T-helper 17 cell (primary cell): ENCODE results near the gene MS4A10. TPM values are rescaled to one million over a fixed set of nuclear protein-coding genes. Genes with fewer than 3 reads are reported as not detected.
"Not testable (repeated sequence)": the region's sequence is repeated elsewhere in the genome, so short reads cannot be mapped to it uniquely, and the experiment has no call there.

Source experiments
- ATAC-seq: fragments of 150-1000 bp; cut with Tn5 transposase; 2 replicates; pipeline ENCODE4 v1.10.0; 2021; ENCODE audit warnings: mild to moderate bottlenecking, moderate library complexity
- DNase-seq, 3 donors: peaks; one replicate each; pipeline versions ENCODE4 v3.0.0 to v3.0.0-alpha.2; 2020 to 2021
- H3K9me3 ChIP-seq: one replicate; pipeline ENCODE4 v1.7.0; 2013; ENCODE audit warnings: low read length, mild to moderate bottlenecking; ENCODE audit not compliant: control insufficient read depth, poor library complexity, severe bottlenecking
- H3K27ac Mint-ChIP-seq: one replicate; pipeline ENCODE4 v1.8.0; 2022; ENCODE audit warnings: mild to moderate bottlenecking, moderate library complexity, mixed read lengths
- H3K27me3 Mint-ChIP-seq: one replicate; pipeline ENCODE4 v1.8.0; 2022; ENCODE audit warnings: mixed read lengths
- H3K36me3 Mint-ChIP-seq: one replicate; pipeline ENCODE4 v1.8.0; 2022; ENCODE audit warnings: low read depth, mixed read lengths
- H3K4me1 Mint-ChIP-seq: one replicate; pipeline ENCODE4 v1.8.0; 2022; ENCODE audit warnings: mild to moderate bottlenecking, mixed read lengths
- H3K4me3 Mint-ChIP-seq: one replicate; pipeline ENCODE4 v1.8.0; 2022; ENCODE audit warnings: mild to moderate bottlenecking, moderate library complexity, mixed read lengths
- total RNA-seq, 4 donors: library from RNA in 2 of 4; stranded (reverse) in 2 of 4; gene quantifications; one replicate each; pipeline ENCODE4 v1.2.3 and lab custom pipeline; 2022 to 2026

Gene MS4A10
- total RNA-seq, 2 donors from 2014 or later, result not detected

- H3K4me1 Mint-ChIP-seq, result peaks cover 2% of the 10 kb centered on the region
- H3K9me3 ChIP-seq, result no peaks in the 10 kb centered on the region
- no peak overlapping the region for H3K4me3 Mint-ChIP-seq
Measured at GRCh38 chr11:60801194-60801593, 16.1 kb downstream of the MS4A10 start.

GRCh38 chr11:60803273-60803936 lies 18.3 kb downstream of the MS4A10 start:
- Mint-ChIP-seq H3K27ac (no peak overlapping the region), H3K4me1 (peaks cover 2% of the 10 kb centered on the region), H3K27me3 (peaks cover 59% of the 10 kb centered on the region), H3K4me3 (no peak overlapping the region), H3K36me3 (no peaks in the 10 kb centered on the region)
- DNase-seq, result no peak
- H3K9me3 ChIP-seq, result no peaks in the 10 kb centered on the region
- no peak for ATAC-seq

More at GRCh38 chr11:60801194-60801593, 16.1 kb downstream of the MS4A10 start:
- Mint-ChIP-seq H3K36me3 (no peaks in the 10 kb centered on the region), H3K27ac (no peak overlapping the region), H3K27me3 (peaks cover 51% of the 10 kb centered on the region)
- ATAC-seq, result no peak
- no peak for DNase-seq

GRCh38 chr11:60809249-60809648 lies 24.1 kb downstream of the MS4A10 start:
- peaks cover 2% of the 10 kb centered on the region for H3K36me3 Mint-ChIP-seq
- no peak for ATAC-seq
- no peak for DNase-seq
- H3K9me3 ChIP-seq, result no peaks in the 10 kb centered on the region
- peaks cover 58% of the 10 kb centered on the region for H3K27me3 Mint-ChIP-seq
- H3K4me1 Mint-ChIP-seq, result peaks cover 4% of the 10 kb centered on the region
- H3K27ac Mint-ChIP-seq, result no peak overlapping the region
- H3K4me3 Mint-ChIP-seq, result no peak overlapping the region

GRCh38 chr11:60809691-60810090 lies 24.6 kb downstream of the MS4A10 start:
- Mint-ChIP-seq H3K36me3 (peaks cover 2% of the 10 kb centered on the region), H3K27me3 (peaks cover 57% of the 10 kb centered on the region), H3K4me1 (peaks cover 4% of the 10 kb centered on the region), H3K27ac (no peak overlapping the region), H3K4me3 (no peak overlapping the region)
- no peaks in the 10 kb centered on the region for H3K9me3 ChIP-seq
- ATAC-seq, result no peak
- DNase-seq, result no peak

GRCh38 chr11:60810151-60810550 lies 25.0 kb downstream of the MS4A10 start:
- H3K9me3 ChIP-seq, result no peaks in the 10 kb centered on the region
- no peak for ATAC-seq
- no peak for DNase-seq
- H3K4me1 Mint-ChIP-seq, result peaks cover 4% of the 10 kb centered on the region
- H3K4me3 Mint-ChIP-seq, result no peak overlapping the region
- H3K27me3 Mint-ChIP-seq, result peaks cover 57% of the 10 kb centered on the region
- no peak overlapping the region for H3K27ac Mint-ChIP-seq
- peaks cover 2% of the 10 kb centered on the region for H3K36me3 Mint-ChIP-seq

- ATAC-seq, result no peak
- H3K36me3 Mint-ChIP-seq, result peaks cover 2% of the 10 kb centered on the region
- no peaks in the 10 kb centered on the region for H3K9me3 ChIP-seq
- DNase-seq, result no peak
- peaks cover 54% of the 10 kb centered on the region for H3K27me3 Mint-ChIP-seq
- peaks cover 4% of the 10 kb centered on the region for H3K4me1 Mint-ChIP-seq
- H3K4me3 Mint-ChIP-seq, result no peak overlapping the region
- no peak overlapping the region for H3K27ac Mint-ChIP-seq
Measured at GRCh38 chr11:60810569-60810968, 25.4 kb downstream of the MS4A10 start.

- ATAC-seq (no peak), DNase-seq (no peak)
- Mint-ChIP-seq H3K36me3 (peaks cover 2% of the 10 kb centered on the region), H3K27ac (no peak overlapping the region), H3K4me3 (no peak overlapping the region), H3K4me1 (peaks cover 4% of the 10 kb centered on the region), H3K27me3 (peaks cover 32% of the 10 kb centered on the region)
- peaks cover 8% of the 10 kb centered on the region for H3K9me3 ChIP-seq
Measured at GRCh38 chr11:60813324-60813723, 28.2 kb downstream of the MS4A10 start.

- peaks cover 8% of the 10 kb centered on the region for H3K9me3 ChIP-seq
- peaks cover 2% of the 10 kb centered on the region for H3K36me3 Mint-ChIP-seq
- H3K4me1 Mint-ChIP-seq, result peaks cover 4% of the 10 kb centered on the region
- ATAC-seq, result no peak
- peaks cover 32% of the 10 kb centered on the region for H3K27me3 Mint-ChIP-seq
- DNase-seq, result no peak
- no peak overlapping the region for H3K4me3 Mint-ChIP-seq
- H3K27ac Mint-ChIP-seq, result no peak overlapping the region
Measured at GRCh38 chr11:60814112-60814511, 29.0 kb downstream of the MS4A10 start.

GRCh38 chr11:60816590-60817157 lies 31.5 kb downstream of the MS4A10 start:
- ATAC-seq, result no peak
- peaks cover 8% of the 10 kb centered on the region for H3K9me3 ChIP-seq
- no peak overlapping the region for H3K27ac Mint-ChIP-seq
- no peak for DNase-seq
- no peak overlapping the region for H3K4me3 Mint-ChIP-seq
- H3K27me3 Mint-ChIP-seq, result peaks cover 22% of the 10 kb centered on the region
- no peaks in the 10 kb centered on the region for H3K4me1 Mint-ChIP-seq
- H3K36me3 Mint-ChIP-seq, result no peaks in the 10 kb centered on the region

GRCh38 chr11:60818057-60818456 lies 32.9 kb downstream of the MS4A10 start:
- no peak for ATAC-seq
- Mint-ChIP-seq H3K4me1 (no peaks in the 10 kb centered on the region), H3K27ac (no peak overlapping the region), H3K27me3 (peaks cover 11% of the 10 kb centered on the region), H3K36me3 (no peaks in the 10 kb centered on the region), H3K4me3 (no peak overlapping the region)
- H3K9me3 ChIP-seq, result peaks cover 8% of the 10 kb centered on the region
- no peak for DNase-seq

GRCh38 chr11:60821827-60822599 lies 36.9 kb downstream of the MS4A10 start:
- no peaks in the 10 kb centered on the region for H3K36me3 Mint-ChIP-seq
- DNase-seq (no peak), ATAC-seq (no peak)
- H3K27ac Mint-ChIP-seq, result no peak overlapping the region
- peaks cover 18% of the 10 kb centered on the region for H3K27me3 Mint-ChIP-seq
- H3K4me3 Mint-ChIP-seq, result no peak overlapping the region
- H3K4me1 Mint-ChIP-seq, result peaks cover under 1% of the 10 kb centered on the region
- H3K9me3 ChIP-seq, result peaks cover 2% of the 10 kb centered on the region

GRCh38 chr11:60823745-60824306 lies 38.7 kb downstream of the MS4A10 start:
- DNase-seq, ATAC-seq, H3K4me1 Mint-ChIP-seq, H3K36me3 Mint-ChIP-seq, H3K4me3 Mint-ChIP-seq, H3K27ac Mint-ChIP-seq, H3K9me3 ChIP-seq: not testable (repeated sequence)
- H3K27me3 Mint-ChIP-seq, result peaks cover 34% of the 10 kb centered on the region

GRCh38 chr11:60825118-60825517 lies 40.0 kb downstream of the MS4A10 start:
- no peak for ATAC-seq
- no peaks in the 10 kb centered on the region for H3K9me3 ChIP-seq
- H3K4me3 Mint-ChIP-seq, result no peak overlapping the region

More at GRCh38 chr11:60825118-60825517, 40.0 kb downstream of the MS4A10 start:
- no peak for DNase-seq
- H3K36me3 Mint-ChIP-seq, result no peaks in the 10 kb centered on the region
- H3K27ac Mint-ChIP-seq, result no peak overlapping the region
- H3K4me1 Mint-ChIP-seq, result peaks cover 4% of the 10 kb centered on the region
- peaks cover 38% of the 10 kb centered on the region for H3K27me3 Mint-ChIP-seq
